DMS 273 (cell line): ENCODE measurements around the gene PCNX4.
"Not testable (repeated sequence)": the region's sequence is repeated elsewhere in the genome, so short reads cannot be mapped to it uniquely, and the experiment has no call there.

Experiments used
- DNase-seq: peaks from one replicate; lab custom pipeline; 2025; ENCODE audit not compliant: unreplicated experiment; lab: John Stamatoyannopoulos, UW

Gene PCNX4

DNA sequence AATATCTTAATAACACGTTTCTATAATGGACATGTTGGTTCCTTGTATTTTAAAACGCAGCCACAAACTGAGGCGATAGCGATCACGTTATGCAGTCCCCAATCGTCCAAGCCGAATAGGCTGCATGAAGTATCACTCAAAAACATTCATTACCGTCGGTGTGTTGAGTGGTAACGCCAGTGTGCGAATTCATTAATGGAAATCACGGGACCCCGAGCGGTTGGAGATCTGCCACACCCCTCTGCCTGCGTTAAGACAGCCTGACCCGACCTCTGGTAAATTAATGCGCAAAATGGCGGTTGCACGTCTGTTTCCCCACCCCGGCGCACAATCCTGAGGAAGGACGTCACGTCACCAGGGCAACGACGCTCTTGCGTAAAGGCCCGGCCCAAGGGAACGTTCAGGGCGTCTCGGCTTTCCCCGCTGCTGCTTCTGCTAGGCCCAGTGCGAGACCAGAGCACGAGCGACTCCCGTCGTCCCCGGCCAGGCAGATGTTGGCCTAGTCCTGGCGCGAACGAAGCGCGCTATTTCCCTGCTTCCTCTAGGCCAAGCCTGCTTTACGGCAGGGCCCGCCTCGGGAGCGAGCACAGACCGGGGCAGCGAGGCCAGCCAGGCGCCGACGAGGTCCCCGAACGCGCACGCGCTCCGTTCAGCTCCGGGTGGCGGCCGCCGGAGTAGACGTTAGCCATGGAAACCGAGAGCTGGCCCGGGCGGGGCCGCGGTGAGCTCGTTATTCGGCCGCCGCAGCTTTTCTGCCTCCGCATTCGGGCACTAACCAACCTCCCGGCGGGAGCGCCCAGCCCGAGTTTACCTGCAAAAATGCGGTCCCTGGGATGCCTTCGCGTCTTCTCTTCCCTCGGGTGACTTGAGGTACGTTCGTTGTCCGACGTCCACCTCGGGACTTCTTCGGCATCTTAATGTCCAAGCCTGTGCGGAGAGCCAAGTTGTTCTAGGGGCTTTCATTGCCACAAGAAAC, at the start of gene PCNX4:
TSS of gene PCNX4 (plus strand) at position 374 of the 976 bp plus-strand sequence. CDS start 15,716 bp downstream, outside the sequence.
- peak; percentile 100 for DNase-seq

- not testable (repeated sequence) for DNase-seq
Observed at GRCh38 chr14:60047976-60048375, 43.7 kb upstream of the PCNX4 start.

- peak; percentile 2 for DNase-seq
Observed at GRCh38 chr14:60051721-60052221, 40.0 kb upstream of the PCNX4 start.

DNA sequence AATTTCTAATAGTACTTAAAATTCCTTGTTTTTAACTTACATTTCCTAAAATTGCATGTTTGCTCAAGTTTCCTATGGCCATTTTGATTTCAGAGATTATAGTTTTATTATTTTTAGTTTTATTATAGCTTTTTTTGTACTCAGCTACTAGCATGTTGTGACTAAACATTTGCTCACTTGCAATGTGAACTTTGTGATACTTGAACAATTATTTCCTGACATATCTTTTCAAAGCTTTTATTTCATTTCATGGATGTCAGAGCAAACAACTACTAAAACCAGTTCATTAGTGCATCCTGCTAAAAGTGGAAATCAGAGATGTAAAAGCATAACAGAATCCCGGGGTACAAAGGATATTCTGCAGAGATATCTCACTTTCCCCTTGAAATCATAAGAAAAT, 33.6 kb upstream of the PCNX4 start:
- DNase-seq: no peak

GRCh38 chr14:60061371-60061770, 30.4 kb upstream of the PCNX4 start:
- no peak for DNase-seq

DNA sequence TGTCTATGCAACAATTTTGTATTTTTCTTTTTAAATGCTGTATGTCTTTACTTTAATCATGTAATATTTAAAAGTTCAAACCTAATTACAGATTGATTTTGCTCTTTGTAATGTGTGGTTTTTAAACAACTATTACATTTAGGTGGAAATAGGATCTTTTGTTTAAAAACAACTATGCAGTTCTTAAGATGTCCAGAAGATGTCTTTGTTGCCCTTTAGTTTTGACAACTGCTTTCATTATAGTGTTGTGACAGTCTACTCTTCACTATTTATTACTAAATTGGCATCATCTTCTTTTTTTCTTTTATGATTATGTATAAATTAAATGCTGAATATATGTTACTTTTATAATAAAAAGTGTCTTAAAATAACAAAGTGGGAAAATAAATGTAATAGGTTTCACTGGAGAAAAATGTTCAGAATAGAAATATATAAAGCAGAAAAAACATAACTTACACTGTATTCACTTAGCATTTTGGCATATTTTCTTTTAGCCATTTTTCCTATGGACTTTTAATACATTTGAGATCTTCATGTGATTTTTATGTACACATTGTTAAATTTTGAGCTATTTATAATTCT, 27.1 kb upstream of the PCNX4 start:
- DNase-seq: peak; percentile 45

DNA sequence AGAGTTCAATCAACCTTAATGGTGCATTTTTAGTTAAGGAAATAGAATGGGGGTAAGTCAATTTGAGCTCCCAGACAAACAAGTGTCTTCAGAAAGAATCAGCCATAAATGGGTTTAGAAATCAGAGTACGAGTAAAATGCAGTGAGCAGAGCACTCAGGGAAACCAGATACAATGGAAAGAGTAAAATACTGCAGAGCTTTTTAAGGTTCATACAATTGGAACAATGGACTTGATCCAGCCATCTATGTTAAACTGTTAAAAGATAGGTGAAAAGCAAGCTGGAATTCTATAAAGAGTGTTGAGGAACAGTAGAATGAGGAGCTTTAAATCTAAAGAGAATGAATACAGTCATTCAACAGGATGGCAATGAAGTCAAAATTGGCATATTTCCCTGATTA, 23.8 kb upstream of the PCNX4 start:
- DNase-seq: no peak

GRCh38 chr14:60079723-60080122, 12.0 kb upstream of the PCNX4 start:
- DNase-seq: no peak

GRCh38 chr14:60085085-60085484, 6.6 kb upstream of the PCNX4 start:
- no peak for DNase-seq

GRCh38 chr14:60085693-60086092, 6.0 kb upstream of the PCNX4 start:
- DNase-seq: no peak

DNA sequence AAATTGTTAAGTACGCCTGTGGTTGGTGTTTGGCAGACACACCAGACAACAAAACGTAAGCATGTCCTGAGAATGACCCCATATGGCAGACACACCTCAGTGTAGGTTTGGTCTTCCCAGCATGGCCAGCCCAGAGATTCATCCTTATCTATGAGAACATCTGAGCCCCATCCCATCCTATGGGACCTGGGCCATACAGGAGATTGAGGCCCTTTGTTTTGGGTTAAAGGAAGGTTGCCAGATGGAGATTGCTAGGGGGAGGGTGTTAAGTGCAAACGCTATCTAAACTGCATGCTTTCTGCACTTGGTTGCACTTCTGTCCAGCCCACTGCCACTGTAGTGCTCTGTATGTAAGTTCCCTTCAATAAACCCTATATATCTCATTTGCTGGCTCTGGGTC, 4.1 kb upstream of the PCNX4 start:
- peak; percentile 67 for DNase-seq

DNA sequence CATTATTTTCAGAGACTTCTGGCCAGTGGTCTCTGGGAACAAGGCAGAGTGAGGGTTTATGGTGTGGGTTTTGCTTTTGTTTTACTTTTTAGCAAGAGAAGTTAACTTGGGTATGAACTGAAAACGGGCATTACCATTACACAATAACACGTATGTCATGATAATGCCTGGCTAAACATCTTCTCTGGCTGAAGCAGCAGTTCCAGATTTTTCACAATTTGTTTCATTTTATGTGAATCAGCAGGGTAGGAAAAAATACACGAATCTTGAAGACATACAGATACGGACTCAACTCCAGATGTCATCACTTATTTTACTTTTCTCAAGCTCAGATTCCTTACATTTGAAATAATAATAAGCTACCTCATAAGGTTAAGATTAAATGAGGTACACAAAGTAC, 2.5 kb upstream of the PCNX4 start:
- no peak for DNase-seq

DNA sequence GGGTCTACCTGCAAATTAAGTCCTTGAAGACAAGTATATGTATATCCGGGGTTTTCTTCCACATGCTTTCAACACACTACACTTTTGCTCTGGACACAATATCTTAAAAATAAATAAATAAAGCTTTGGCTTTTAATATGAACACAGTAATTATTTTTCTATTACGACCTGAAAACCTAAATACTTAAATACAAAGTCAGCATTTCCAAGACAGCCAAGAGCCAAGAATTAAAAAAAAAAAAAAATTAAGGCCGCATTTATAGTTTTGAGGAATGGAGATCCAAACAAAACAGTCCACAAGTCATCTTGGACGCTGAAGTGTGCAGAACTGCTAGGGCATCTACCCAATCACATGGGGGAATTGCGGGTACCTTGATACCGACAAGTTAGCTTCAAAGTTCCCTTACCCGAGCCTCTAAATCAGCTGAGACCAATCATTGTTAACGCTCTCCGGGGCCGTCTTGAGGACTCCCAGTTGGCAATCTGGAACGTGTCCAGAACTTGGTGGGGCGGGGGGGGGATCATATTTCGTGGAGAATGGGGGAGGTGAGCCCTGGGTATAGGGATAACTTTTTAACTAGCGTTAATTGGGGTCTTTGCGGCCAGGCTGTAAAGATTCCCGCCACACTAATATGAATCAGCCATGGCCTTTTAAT, 731 bp upstream of the PCNX4 start:
- DNase-seq: peak; percentile 94

- DNase-seq: peak; percentile 64
Observed at GRCh38 chr14:60092526-60092920, 800 bp downstream of the PCNX4 start.

DNA sequence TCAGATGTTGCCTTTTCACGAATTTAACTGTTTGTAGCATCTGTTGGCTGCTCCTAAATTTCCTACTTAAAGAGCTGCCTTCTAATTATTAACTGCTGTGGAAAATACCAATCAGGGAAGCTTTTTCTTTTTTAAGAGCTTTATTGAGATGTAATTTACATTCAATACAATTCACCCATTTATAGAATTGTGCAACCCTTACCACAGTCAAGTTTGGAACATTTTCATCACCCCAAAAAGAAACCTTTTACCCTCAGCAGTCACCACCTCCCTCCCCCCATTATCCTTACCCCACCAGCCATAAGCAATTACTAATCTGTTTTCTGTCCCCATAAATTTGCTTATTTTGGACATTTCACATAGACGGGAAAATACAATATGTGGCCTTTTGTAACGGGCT, 1.4 kb downstream of the PCNX4 start:
- DNase-seq: peak; percentile 40

GRCh38 chr14:60093606-60094005, 1.9 kb downstream of the PCNX4 start:
- DNase-seq: no peak

DNA sequence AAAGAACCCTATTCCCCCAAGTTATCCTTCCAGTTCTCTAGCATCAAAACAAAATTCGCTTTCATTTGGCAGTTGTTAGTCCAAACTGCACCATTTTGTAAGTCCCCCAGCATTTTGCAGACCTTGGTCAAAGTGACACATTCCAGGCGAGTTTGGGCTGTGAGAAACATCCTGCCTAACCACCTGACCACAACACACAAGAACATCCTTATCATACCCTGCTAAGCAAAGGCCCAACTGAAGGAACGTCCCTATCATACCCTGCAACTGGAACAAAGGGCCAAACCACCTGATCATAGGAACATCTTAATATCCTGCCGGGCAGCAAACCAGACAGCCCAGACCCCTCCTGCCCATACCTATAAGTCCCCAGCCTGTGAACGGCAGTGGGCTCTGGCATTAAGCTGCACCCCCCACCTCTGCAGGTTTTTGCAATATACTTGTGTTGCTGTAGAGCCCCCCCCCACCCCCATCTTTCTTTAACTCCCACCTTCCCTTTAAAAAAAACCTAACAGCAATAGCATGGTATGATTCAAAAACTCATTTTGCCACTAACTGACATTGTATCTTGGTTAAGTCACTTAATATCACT, 2.7 kb downstream of the PCNX4 start:
- no peak for DNase-seq

- no peak for DNase-seq
Observed at GRCh38 chr14:60095231-60095630, 3.5 kb downstream of the PCNX4 start.

GRCh38 chr14:60095781-60096450, 4.2 kb downstream of the PCNX4 start:
- no peak for DNase-seq

DNA sequence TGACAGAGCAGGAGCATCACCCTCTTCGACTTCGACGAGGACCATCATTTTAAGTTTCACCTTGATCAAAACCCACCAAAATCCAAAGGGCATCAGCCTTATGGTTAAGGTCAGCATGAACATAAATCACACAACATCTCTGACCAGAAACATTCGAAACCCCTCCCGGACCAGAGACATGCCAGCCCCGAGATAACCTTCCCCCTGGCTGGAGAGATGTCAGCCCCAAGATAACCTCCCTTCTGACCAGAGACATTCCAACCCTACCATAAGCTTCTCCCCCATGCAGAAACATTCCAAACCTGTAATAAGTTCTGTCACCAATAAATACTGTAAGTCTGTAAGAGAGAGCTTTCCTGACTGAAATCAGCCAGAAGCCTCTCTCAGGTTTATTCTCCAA, 6.3 kb downstream of the PCNX4 start:
- no peak for DNase-seq

GRCh38 chr14:60099855-60100254, 8.1 kb downstream of the PCNX4 start:
- DNase-seq: not testable (repeated sequence)
